Neural cell (in vitro differentiated cells): ENCODE results near the gene SLIT3. TPM values are rescaled to one million over a fixed set of nuclear protein-coding genes. Genes with fewer than 3 reads are reported as not detected.

Source experiments
- H2AFZ ChIP-seq: fragments of 200-600, 300-800 bp; sonication (generic), shearing (Covaris generic); 2 replicates; pipeline ENCODE4 v1.6.0; 2014; ENCODE audit warnings: low read depth, mild to moderate bottlenecking, antibody characterized with exemption, low read length, moderate library complexity
- H3F3A ChIP-seq: fragments of 200-600 bp; shearing (Covaris generic); 2 replicates; pipeline ENCODE4 v1.6.1; 2016; ENCODE audit warnings: mild to moderate bottlenecking, moderate library complexity, mixed read lengths, antibody characterized with exemption, low read length; ENCODE audit not compliant: insufficient read depth, poor library complexity, severe bottlenecking
- H3K27ac ChIP-seq: fragments of 200-600, 300-800 bp; sonication (generic), shearing (Covaris generic); 2 replicates; pipeline ENCODE4 v1.5.1; 2014; ENCODE audit warnings: mild to moderate bottlenecking, low read length, moderate library complexity
- H3K27me3 ChIP-seq: fragments of 300-800, 200-600 bp; sonication (generic), shearing (Covaris generic); 2 replicates; pipeline ENCODE4 v1.6.0; 2014; ENCODE audit warnings: mild to moderate bottlenecking, low read depth, low read length, moderate library complexity; ENCODE audit not compliant: insufficient read depth
- H3K36me3 ChIP-seq: fragments of 300-800, 200-600 bp; sonication (generic), shearing (Covaris generic); 2 replicates; pipeline ENCODE4 v1.5.1; 2014; ENCODE audit warnings: mild to moderate bottlenecking, antibody characterized with exemption, low read length, moderate library complexity; ENCODE audit not compliant: insufficient read depth
- H3K4me2 ChIP-seq: fragments of 300-800, 200-600 bp; sonication (generic), shearing (Covaris generic); 2 replicates; pipeline ENCODE4 v1.6.0; 2014; ENCODE audit warnings: mild to moderate bottlenecking, low read length
- H3K4me3 ChIP-seq: fragments of 300-800, 200-600 bp; sonication (generic), shearing (Covaris generic); 2 replicates; pipeline ENCODE4 v1.5.1; 2014; ENCODE audit warnings: mild to moderate bottlenecking, low read length, moderate library complexity
- H3K79me2 ChIP-seq: fragments of 200-600 bp; shearing (Covaris generic); replicated peaks from 2 replicates; pipeline ENCODE4 v1.6.0; 2014; ENCODE audit warnings: mild to moderate bottlenecking, low read length, moderate library complexity; ENCODE audit not compliant: insufficient read depth
- H3K9ac ChIP-seq: fragments of 300-800, 200-600 bp; sonication (generic), shearing (Covaris generic); 2 replicates; pipeline ENCODE4 v1.6.1; 2016; ENCODE audit warnings: mild to moderate bottlenecking, low read length, mixed read lengths
- H3K9me2 ChIP-seq: fragments of 200-600 bp; shearing (Covaris generic); 2 replicates; pipeline ENCODE4 v1.6.1; 2016; ENCODE audit warnings: mild to moderate bottlenecking, low read length, mixed read lengths; ENCODE audit not compliant: insufficient read depth
- H3K9me3 ChIP-seq: fragments of 200-600, 300-800 bp; sonication (generic), shearing (Covaris generic); 2 replicates; pipeline ENCODE4 v1.6.1; 2016; ENCODE audit warnings: mild to moderate bottlenecking, mixed run types, low read length, moderate library complexity, mixed read lengths
- H4K20me1 ChIP-seq: fragments of 200-600 bp; shearing (Covaris generic); 2 replicates; pipeline ENCODE4 v1.6.1; 2016; ENCODE audit warnings: mild to moderate bottlenecking, mixed run types; ENCODE audit not compliant: insufficient read depth
- EP300 ChIP-seq: fragments of 450-650 bp; conservative IDR thresholded peaks from 2 replicates; pipeline ENCODE4 v1.6.1; 2014; ENCODE audit warnings: antibody characterized with exemption, mild to moderate bottlenecking, moderate library complexity; ENCODE audit not compliant: poor library complexity, severe bottlenecking
- EZH2 ChIP-seq: fragments of 200-600, 300-800 bp; shearing (Covaris generic), sonication (generic); IDR thresholded peaks from 2 replicates; pipeline ENCODE4 v1.6.1; 2014; ENCODE audit warnings: antibody characterized with exemption, low read length, borderline replicate concordance, mild to moderate bottlenecking; ENCODE audit not compliant: insufficient read depth, poor library complexity, severe bottlenecking
- MXI1 ChIP-seq: fragments of 450-650 bp; conservative IDR thresholded peaks from 2 replicates; pipeline ENCODE4 v1.6.1; 2014; ENCODE audit warnings: antibody characterized with exemption, mild to moderate bottlenecking; ENCODE audit not compliant: poor library complexity, severe bottlenecking
- POLR2AphosphoS5 ChIP-seq: IDR thresholded peaks from 2 replicates; pipeline ENCODE4 v1.6.1; 2012
- RAD21 ChIP-seq: fragments of 450-650 bp; conservative IDR thresholded peaks from 2 replicates; pipeline ENCODE4 v1.6.1; 2014; ENCODE audit warnings: antibody characterized with exemption, mild to moderate bottlenecking, moderate library complexity
- SMC3 ChIP-seq: fragments of 450-650 bp; conservative IDR thresholded peaks from 2 replicates; pipeline ENCODE4 v1.6.1; 2014; ENCODE audit warnings: antibody characterized with exemption, mild to moderate bottlenecking, moderate library complexity; ENCODE audit not compliant: poor library complexity
- TAF1 ChIP-seq: IDR thresholded peaks from 2 replicates; pipeline ENCODE4 v1.6.1; 2012; ENCODE audit warnings: low read depth
- polyA plus RNA-seq: library from polyadenylated mRNA; depleted of rRNA; stranded (reverse); fragments of >200 nt; gene quantifications from 2 replicates; pipeline ENCODE4 v1.2.3, GENCODE V29; 2014
- TF ChIP-seq, protein P1 (sequence below): IDR thresholded peaks from 2 replicates; pipeline ENCODE4 v1.6.1; 2012; ENCODE audit warnings: borderline replicate concordance
- TF ChIP-seq, protein P2 (sequence below): fragments of 450-650 bp; IDR thresholded peaks from 2 replicates; pipeline ENCODE4 v1.5.1; 2014; ENCODE audit warnings: antibody characterized with exemption, mild to moderate bottlenecking, moderate library complexity; ENCODE audit not compliant: poor library complexity, severe bottlenecking

Gene SLIT3
- polyA plus RNA-seq, 1 donor from 2014 or later = 1.2 TPM

DNA sequence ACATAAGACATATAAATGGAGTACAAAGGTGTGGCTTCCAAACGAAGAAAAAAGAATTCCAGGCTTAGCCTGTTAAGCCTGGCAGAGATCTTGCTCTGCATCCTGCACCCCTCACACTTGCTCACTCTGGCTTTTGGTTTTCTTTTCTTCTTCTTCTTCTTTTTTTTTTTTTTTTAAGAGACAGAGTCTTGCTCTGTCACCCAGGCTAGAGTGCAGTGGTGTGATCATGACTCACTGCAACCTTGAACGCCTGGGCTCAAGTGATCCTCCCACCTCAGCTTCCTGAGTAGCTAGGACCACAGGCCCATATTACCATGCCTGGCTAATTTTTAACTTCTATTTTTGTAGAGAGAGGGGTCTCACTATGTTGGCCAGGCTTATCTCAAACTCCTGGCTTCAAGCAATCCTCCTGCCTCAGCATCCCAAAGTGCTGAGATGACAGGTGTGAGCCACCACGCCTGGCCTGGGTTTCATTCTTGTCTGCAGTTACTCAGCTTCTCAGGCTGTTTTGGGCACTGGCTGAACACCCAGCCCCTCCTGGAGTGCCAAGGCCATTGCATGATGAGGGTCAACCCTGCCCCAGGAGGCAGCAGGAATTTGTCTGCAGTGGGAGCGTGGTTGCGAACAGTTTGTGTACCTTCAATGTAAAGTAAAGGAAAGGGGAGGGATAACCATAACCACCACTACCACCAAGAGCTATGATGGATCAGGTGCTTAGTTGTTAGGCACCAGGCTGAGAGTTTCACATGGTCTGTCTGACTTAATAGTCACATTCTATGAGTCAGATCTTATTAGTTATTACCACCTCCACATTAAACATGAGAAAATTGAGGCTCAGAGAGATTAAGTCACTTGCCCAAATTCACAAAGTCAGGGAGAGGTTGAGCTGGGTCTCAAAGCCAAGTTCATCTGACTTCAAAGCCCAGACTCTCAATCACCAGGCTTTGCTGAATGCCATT is 502.6 kb downstream of the SLIT3 start:
- no peak overlapping the region for H3K9ac ChIP-seq
- no peaks in the 10 kb centered on the region for H3K79me2 ChIP-seq
- H3K4me3 ChIP-seq = no peak overlapping the region
- no peak overlapping the region for H2AFZ ChIP-seq
- H3K27ac ChIP-seq = no peak overlapping the region
- H3K36me3 ChIP-seq = no peaks in the 10 kb centered on the region
- no peak overlapping the region for H3K4me2 ChIP-seq
- no peaks in the 10 kb centered on the region for H3K9me3 ChIP-seq
- no peaks in the 10 kb centered on the region for H3K9me2 ChIP-seq
- TF ChIP-seq EP300 (no peak), SMC3 (no peak), EZH2 (no peak), POLR2AphosphoS5 (no peak), MXI1 (no peak), TAF1 (no peak), RAD21 (no peak)
- TF ChIP-seq, protein P1, sequence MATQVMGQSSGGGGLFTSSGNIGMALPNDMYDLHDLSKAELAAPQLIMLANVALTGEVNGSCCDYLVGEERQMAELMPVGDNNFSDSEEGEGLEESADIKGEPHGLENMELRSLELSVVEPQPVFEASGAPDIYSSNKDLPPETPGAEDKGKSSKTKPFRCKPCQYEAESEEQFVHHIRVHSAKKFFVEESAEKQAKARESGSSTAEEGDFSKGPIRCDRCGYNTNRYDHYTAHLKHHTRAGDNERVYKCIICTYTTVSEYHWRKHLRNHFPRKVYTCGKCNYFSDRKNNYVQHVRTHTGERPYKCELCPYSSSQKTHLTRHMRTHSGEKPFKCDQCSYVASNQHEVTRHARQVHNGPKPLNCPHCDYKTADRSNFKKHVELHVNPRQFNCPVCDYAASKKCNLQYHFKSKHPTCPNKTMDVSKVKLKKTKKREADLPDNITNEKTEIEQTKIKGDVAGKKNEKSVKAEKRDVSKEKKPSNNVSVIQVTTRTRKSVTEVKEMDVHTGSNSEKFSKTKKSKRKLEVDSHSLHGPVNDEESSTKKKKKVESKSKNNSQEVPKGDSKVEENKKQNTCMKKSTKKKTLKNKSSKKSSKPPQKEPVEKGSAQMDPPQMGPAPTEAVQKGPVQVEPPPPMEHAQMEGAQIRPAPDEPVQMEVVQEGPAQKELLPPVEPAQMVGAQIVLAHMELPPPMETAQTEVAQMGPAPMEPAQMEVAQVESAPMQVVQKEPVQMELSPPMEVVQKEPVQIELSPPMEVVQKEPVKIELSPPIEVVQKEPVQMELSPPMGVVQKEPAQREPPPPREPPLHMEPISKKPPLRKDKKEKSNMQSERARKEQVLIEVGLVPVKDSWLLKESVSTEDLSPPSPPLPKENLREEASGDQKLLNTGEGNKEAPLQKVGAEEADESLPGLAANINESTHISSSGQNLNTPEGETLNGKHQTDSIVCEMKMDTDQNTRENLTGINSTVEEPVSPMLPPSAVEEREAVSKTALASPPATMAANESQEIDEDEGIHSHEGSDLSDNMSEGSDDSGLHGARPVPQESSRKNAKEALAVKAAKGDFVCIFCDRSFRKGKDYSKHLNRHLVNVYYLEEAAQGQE = no peak
- TF ChIP-seq, protein P2, sequence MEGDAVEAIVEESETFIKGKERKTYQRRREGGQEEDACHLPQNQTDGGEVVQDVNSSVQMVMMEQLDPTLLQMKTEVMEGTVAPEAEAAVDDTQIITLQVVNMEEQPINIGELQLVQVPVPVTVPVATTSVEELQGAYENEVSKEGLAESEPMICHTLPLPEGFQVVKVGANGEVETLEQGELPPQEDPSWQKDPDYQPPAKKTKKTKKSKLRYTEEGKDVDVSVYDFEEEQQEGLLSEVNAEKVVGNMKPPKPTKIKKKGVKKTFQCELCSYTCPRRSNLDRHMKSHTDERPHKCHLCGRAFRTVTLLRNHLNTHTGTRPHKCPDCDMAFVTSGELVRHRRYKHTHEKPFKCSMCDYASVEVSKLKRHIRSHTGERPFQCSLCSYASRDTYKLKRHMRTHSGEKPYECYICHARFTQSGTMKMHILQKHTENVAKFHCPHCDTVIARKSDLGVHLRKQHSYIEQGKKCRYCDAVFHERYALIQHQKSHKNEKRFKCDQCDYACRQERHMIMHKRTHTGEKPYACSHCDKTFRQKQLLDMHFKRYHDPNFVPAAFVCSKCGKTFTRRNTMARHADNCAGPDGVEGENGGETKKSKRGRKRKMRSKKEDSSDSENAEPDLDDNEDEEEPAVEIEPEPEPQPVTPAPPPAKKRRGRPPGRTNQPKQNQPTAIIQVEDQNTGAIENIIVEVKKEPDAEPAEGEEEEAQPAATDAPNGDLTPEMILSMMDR = no peak
- no peaks in the 10 kb centered on the region for H3F3A ChIP-seq
- H3K27me3 ChIP-seq = no peaks in the 10 kb centered on the region
- H4K20me1 ChIP-seq = no peaks in the 10 kb centered on the region

DNA sequence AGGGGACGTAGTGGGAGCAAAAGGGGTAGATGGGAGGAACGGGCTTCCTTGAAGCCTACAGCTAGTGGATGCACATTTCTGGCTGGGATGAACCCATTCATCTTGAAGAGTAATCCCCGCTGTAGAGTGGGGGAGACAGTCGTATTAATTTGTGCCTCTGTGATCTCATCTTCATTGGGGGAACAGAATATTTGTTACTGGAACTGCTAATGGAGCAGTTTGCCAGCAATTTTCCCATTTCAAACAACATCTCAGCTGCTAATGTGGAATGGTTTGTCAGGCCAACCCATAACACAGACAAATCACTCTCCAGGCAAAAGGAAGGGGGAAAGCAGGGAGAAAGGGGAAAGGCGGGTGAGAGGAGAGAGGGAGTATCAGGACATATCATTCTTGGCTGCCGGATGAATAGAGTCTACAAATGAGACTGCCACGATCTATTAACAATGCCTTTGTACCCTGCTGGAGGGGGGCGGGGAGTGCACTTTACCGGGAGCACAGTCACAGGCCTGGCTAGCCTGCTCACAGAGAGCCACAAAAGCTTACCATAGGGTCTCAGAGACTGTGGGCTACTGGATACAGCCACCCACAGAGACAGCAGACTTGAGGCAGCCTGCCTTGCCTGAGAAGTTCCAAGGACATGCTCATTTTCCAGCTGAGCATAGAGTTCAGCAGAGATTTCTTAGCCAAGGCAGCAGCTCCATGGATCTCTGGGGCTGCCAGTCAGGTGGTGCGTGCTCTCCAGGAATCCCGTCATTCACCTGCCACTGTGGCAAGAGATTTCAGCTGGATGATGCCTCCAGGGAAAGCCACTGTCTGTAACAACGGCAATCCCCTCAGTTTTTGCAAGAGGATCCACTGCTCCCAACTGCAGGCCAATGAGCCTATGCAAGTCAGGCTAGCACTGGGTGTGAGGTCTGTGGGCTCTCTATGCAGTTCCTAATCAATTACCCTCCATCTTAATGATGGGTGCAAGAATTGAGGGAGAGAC is 504.1 kb downstream of the SLIT3 start:
- peak overlapping the region; percentile 45 for H3K4me3 ChIP-seq
- no peaks in the 10 kb centered on the region for H3F3A ChIP-seq
- no peak overlapping the region for H3K9ac ChIP-seq
- no peak overlapping the region for H2AFZ ChIP-seq
- H3K4me2 ChIP-seq = peak overlapping the region; percentile 45
- no peaks in the 10 kb centered on the region for H4K20me1 ChIP-seq
- TF ChIP-seq SMC3 = no peak
- TF ChIP-seq EP300 = peak; percentile 75
- TF ChIP-seq, protein P1 = peak; percentile 60
- TF ChIP-seq POLR2AphosphoS5 = peak; percentile 49
- no peaks in the 10 kb centered on the region for H3K36me3 ChIP-seq
- H3K27me3 ChIP-seq = no peaks in the 10 kb centered on the region
- peak overlapping the region; percentile 22 for H3K27ac ChIP-seq
- H3K9me2 ChIP-seq = no peaks in the 10 kb centered on the region
- no peaks in the 10 kb centered on the region for H3K9me3 ChIP-seq
- H3K79me2 ChIP-seq = no peaks in the 10 kb centered on the region
